AG04449 (cell line): ENCODE data around the gene PKHD1.

Experiments used
- CTCF ChIA-PET: fragments of 350-600 bp; formaldehyde crosslinking; extraction: SDS; loops from one replicate; lab custom pipeline; 2021; ENCODE audit warnings: antibody characterized with exemption; lab: Yijun Ruan, JAX
- POLR2A ChIA-PET: fragments of 400-600, 350-600 bp; formaldehyde crosslinking; extraction: SDS; loops from one replicate; lab custom pipeline; 2020; ENCODE audit warnings: antibody characterized with exemption, inconsistent platforms; lab: Yijun Ruan, JAX
- DNase-seq: peaks from one replicate; pipeline ENCODE4 v3.0.0-alpha.2; 2010; ENCODE audit warnings: low read depth, low spot score
- H3K4me3 ChIP-seq: 2 replicates; pipeline ENCODE4 v1.5.1; 2011; ENCODE audit warnings: low read depth, mild to moderate bottlenecking, control low read depth, low read length
- TF ChIP-seq, protein P1 (sequence below): IDR thresholded peaks from one replicate; pipeline ENCODE4 v1.5.1; 2011; ENCODE audit warnings: mild to moderate bottlenecking, moderate library complexity, low read length, control low read depth, inconsistent platforms; ENCODE audit not compliant: insufficient read depth; ENCODE audit errors: missing control alignments

PKHD1 gene

DNA sequence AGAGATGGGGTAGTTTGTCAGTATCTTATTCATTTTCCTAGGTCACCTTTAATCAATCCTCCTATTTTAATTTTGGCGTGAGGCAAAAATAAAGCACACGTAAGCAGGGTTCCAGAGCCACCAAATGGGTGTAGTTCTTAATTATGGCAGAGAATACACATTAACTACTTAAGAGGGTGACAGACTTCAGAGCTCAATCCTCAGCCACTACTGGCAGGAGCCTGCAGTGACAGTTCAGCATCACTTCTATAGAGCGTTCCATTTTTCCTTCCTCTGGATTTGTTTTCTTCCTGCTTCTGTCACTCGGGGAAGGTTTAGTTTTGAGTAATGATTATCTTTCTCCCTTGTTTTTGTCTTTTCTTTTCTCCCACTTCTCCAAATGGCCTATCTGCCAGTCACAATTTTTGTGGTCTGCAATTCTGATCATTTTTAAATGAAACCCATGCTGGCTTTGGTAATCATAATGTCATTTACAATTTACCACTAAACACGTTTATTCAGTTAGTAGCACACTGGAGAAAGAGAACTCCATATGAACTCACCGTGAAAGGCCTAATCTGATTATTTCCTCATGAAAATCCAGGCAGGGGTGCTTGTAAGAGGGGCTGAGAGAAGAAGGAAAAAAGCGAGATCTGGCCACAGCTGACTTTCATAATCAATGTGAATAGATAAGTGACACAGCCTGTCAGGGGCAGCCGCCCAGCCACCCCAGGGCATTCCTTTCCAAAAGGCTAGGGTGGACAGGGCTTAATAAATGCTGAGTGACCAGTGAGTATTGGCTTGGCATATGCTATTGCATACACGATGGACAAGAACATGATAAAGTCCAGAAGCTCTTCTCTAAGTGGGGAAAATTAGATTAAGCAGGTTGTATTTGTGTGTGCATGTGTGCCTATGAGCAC lies 412.1 kb downstream of the PKHD1 start:
- DNase-seq, result no peak
- TF ChIP-seq, protein P1, sequence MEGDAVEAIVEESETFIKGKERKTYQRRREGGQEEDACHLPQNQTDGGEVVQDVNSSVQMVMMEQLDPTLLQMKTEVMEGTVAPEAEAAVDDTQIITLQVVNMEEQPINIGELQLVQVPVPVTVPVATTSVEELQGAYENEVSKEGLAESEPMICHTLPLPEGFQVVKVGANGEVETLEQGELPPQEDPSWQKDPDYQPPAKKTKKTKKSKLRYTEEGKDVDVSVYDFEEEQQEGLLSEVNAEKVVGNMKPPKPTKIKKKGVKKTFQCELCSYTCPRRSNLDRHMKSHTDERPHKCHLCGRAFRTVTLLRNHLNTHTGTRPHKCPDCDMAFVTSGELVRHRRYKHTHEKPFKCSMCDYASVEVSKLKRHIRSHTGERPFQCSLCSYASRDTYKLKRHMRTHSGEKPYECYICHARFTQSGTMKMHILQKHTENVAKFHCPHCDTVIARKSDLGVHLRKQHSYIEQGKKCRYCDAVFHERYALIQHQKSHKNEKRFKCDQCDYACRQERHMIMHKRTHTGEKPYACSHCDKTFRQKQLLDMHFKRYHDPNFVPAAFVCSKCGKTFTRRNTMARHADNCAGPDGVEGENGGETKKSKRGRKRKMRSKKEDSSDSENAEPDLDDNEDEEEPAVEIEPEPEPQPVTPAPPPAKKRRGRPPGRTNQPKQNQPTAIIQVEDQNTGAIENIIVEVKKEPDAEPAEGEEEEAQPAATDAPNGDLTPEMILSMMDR, result no peak
- no peak overlapping the region for H3K4me3 ChIP-seq
- ChIA-PET POLR2A (no interaction called here), CTCF (no interaction called here)

DNA sequence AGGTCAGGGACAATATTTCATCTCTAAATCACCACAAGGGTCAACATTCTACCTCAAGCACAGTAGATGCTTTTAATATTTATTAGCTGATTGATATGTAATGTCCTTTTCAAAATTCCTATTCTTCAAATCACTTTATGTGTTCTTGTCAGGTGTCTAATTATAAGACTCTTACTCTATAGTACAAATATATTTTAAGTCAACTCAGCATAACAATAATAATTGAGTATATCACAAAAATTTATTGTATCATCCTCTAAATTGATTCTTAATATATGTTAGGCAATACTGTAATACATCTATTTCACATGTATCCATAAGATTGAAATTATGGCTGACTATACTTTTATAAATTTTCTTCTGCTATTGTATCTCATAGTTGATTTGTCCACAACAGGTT lies 423.9 kb downstream of the PKHD1 start:
- ChIA-PET CTCF (no interaction called here), POLR2A (no interaction called here)
- DNase-seq, result no peak
- TF ChIP-seq, protein P1, result no peak
- no peak overlapping the region for H3K4me3 ChIP-seq

DNA sequence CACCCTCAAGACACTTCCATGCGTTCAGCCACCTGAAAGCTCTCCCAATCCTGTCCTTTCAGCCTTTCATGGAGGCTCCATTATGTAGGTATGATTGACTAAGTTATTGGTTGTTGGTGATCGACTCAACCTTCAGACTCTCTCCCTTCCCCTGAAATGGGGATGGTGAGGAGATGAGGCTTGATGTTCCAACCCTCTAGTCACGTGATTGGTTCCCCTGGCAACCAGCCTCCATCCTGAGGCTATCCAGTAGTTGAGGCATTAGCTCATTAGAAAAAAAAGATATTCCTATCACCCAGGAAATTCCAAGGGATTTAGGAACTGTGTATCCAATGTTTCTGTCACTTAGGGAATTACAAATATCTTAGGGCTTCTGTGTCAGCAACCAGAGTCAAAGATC lies 426.6 kb downstream of the PKHD1 start:
- ChIA-PET CTCF (no interaction called here), POLR2A (no interaction called here)
- H3K4me3 ChIP-seq, result no peak overlapping the region
- no peak for DNase-seq
- TF ChIP-seq, protein P1, result no peak

DNA sequence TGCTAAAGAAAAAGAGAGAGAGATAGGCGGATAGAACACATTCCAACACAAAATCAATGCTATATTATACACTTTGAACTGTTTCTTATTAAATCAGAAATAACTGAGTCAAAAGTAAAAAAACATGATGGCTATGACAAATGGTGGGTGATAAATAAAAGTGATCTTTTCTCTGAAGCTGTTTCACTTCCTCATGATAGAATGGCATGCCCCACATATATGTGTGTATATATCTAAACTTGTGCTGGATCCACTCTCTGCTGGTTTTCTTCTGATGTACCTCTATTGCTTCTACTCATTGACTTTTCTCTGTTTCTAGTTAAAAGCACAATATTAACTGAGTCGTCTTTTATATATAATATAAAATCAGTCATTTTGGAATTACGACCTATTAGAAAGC lies 429.9 kb downstream of the PKHD1 start:
- no peak overlapping the region for H3K4me3 ChIP-seq
- ChIA-PET CTCF (no interaction called here), POLR2A (no interaction called here)
- DNase-seq, result no peak
- TF ChIP-seq, protein P1, result no peak

DNA sequence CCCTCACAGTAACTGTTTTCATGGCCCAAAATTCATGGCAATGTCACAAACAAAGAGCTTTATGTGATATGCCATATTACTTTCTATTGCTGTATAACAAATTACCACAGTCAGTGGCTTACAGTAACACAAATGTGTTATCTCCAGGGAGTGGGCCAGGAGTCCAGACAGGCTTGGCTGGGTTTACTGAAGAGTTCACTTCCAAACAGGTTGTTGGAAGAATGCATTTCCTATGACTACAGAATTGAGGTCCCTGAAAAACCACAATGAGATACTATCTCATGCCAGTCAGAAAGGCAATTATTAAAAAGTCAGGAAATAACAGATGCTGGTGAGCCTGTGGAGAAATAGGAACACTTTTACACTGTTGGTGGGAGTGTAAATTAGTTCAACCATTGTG lies 431.9 kb downstream of the PKHD1 start:
- ChIA-PET POLR2A (no interaction called here), CTCF (no interaction called here)
- no peak overlapping the region for H3K4me3 ChIP-seq
- DNase-seq, result no peak
- TF ChIP-seq, protein P1, result no peak

DNA sequence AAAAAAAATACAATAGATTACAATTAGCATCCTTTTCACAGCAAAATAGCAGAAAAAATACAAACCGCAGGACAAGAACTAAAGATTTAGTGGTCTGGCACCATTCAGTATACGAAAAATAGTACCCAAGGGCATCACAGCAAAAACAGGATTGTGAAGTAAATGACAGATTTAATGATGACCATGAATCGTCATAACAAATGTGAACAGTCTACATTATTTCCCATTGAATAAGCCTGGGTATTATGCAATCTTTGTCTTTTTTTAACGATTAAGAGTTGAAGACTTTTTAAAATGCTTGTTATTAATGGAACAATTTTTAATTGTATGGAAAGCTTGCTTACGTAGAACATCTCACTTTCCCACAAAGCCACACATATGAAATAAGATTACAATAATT lies 432.8 kb downstream of the PKHD1 start:
- ChIA-PET POLR2A (no interaction called here), CTCF (no interaction called here)
- H3K4me3 ChIP-seq, result no peak overlapping the region
- TF ChIP-seq, protein P1, result no peak
- DNase-seq, result no peak
